Measurements from ENCODE around the gene CCDC91.

DNA sequence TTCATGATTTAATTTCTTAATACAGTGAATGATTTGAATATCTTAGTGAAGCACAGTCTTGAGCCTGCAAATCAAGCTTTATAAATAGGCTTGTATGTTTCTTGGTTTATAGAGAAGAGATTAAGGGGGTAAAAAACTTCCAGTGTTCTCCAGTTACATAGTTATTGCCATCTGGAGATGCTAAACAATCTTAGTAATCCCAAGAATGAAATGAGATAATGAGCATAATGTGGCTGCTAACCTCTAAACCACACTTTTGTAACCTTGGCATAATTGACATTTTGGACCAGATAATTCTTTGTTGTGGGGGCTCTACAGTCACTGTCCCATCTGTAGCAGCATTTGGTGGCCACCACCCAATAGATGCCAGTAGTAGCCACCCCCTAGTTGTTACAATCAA is 316.8 kb downstream of the CCDC91 start:
- TF ChIP-seq, protein P1, sequence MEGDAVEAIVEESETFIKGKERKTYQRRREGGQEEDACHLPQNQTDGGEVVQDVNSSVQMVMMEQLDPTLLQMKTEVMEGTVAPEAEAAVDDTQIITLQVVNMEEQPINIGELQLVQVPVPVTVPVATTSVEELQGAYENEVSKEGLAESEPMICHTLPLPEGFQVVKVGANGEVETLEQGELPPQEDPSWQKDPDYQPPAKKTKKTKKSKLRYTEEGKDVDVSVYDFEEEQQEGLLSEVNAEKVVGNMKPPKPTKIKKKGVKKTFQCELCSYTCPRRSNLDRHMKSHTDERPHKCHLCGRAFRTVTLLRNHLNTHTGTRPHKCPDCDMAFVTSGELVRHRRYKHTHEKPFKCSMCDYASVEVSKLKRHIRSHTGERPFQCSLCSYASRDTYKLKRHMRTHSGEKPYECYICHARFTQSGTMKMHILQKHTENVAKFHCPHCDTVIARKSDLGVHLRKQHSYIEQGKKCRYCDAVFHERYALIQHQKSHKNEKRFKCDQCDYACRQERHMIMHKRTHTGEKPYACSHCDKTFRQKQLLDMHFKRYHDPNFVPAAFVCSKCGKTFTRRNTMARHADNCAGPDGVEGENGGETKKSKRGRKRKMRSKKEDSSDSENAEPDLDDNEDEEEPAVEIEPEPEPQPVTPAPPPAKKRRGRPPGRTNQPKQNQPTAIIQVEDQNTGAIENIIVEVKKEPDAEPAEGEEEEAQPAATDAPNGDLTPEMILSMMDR (IDR thresholded peaks at IDR 0.05) = no peak
- no peak for TF ChIP-seq POLR2A (IDR thresholded peaks at IDR 0.05)
